Ishikawa (cell line): Measurements from ENCODE around the gene NHSL2.

Source experiments
- EP300 ChIP-seq: IDR thresholded peaks from 2 replicates; pipeline ENCODE4 v1.6.1; 2012; ENCODE audit warnings: borderline replicate concordance
- REST ChIP-seq: IDR thresholded peaks from 2 replicates; pipeline ENCODE4 v1.6.1; 2012; ENCODE audit warnings: low read depth, mild to moderate bottlenecking

- TF ChIP-seq EP300 (no peak), REST (no peak)
Measured at GRCh38 chrX:72132456-72132855, 221.8 kb downstream of the NHSL2 start.
